H1 (cell line): ENCODE measurements around the gene WBP11. TPM values are rescaled to one million over a fixed set of nuclear protein-coding genes. Genes with fewer than 3 reads are reported as not detected.

ENCODE experiments used
- CTCF ChIA-PET: fragments of 300-600 bp; sonication (Branson Sonifier 250); formaldehyde crosslinking; loops from one replicate; lab custom pipeline; 2021; ENCODE audit not compliant: partially characterized antibody; lab: Charles Lee
- POLR2A ChIA-PET: fragments of 300-600 bp; sonication (Branson Sonifier 250); formaldehyde crosslinking; loops from one replicate; lab custom pipeline; 2021; ENCODE audit warnings: inconsistent platforms; ENCODE audit not compliant: partially characterized antibody; lab: Charles Lee
- DNase-seq, 2 experiments: peaks; one replicate each; pipeline versions ENCODE4 v3.0.0 to v3.0.0-alpha.2; 2010 to 2022; ENCODE audit warnings: low spot score in 2 of 2, low read depth in 1 of 2, mixed read lengths in 1 of 2
- FAIRE-seq: peaks from 2 replicates; lab custom pipeline; 2011; peaks lifted over from hg19 to GRCh38; lab: Jason Lieb, UNC
- H2AFZ ChIP-seq: 2 replicates; pipeline ENCODE4 v1.8.1; 2012; ENCODE audit warnings: low read length, inconsistent platforms
- H2AK5ac ChIP-seq: 2 replicates; pipeline ENCODE4 v1.6.1; 2013; ENCODE audit warnings: low read depth, low read length
- H2BK120ac ChIP-seq: replicated peaks from 2 replicates; pipeline ENCODE3; 2013; ENCODE audit warnings: low read depth, low read length, inconsistent platforms
- H2BK12ac ChIP-seq: 2 replicates; pipeline ENCODE4 v1.6.1; 2013; ENCODE audit warnings: low read depth, low read length
- H2BK15ac ChIP-seq: 2 replicates; pipeline ENCODE4 v1.6.1; 2013; ENCODE audit warnings: low read length
- H2BK20ac ChIP-seq: 2 replicates; pipeline ENCODE4 v1.6.1; 2013; ENCODE audit warnings: low read length
- H2BK5ac ChIP-seq: 2 replicates; pipeline ENCODE4 v1.6.1; 2013; ENCODE audit warnings: low read depth, low read length
- H3K14ac ChIP-seq: 2 replicates; pipeline ENCODE4 v1.6.1; 2013; ENCODE audit warnings: inconsistent platforms; ENCODE audit not compliant: insufficient read length
- H3K18ac ChIP-seq: 2 replicates; pipeline ENCODE4 v1.6.1; 2013; ENCODE audit warnings: low read length; ENCODE audit errors: extremely low read depth
- H3K23ac ChIP-seq: 2 replicates; pipeline ENCODE4 v1.6.1; 2013; ENCODE audit warnings: inconsistent platforms; ENCODE audit not compliant: insufficient read length
- H3K23me2 ChIP-seq: 2 replicates; pipeline ENCODE4 v1.6.1; 2013; ENCODE audit warnings: low read depth, low read length
- H3K27ac ChIP-seq: 2 replicates; pipeline ENCODE4 v1.6.1; 2011; ENCODE audit warnings: low read depth, low read length, inconsistent platforms
- H3K27me3 ChIP-seq, 4 experiments: replicated peaks in 1 of 4; 1 replicate in 1 of 4; 2 replicates in 3 of 4; pipeline versions ENCODE4 v1.6.1 to v1.8.1; 2011 to 2013; ENCODE audit warnings: low read length in 3 of 4, mild to moderate bottlenecking in 3 of 4, inconsistent platforms in 2 of 4, mixed read lengths in 2 of 4, moderate library complexity in 1 of 4; ENCODE audit not compliant: control insufficient read depth in 3 of 4, insufficient read depth in 3 of 4; ENCODE audit errors: extremely low read depth in 1 of 4
- H3K36me3 ChIP-seq, 4 experiments: 2 replicates each; pipeline versions ENCODE4 v1.6.1 to v1.8.1; 2011 to 2013; ENCODE audit warnings: mild to moderate bottlenecking in 4 of 4, low read length in 3 of 4, moderate library complexity in 2 of 4, control low read depth in 1 of 4, inconsistent platforms in 1 of 4; ENCODE audit not compliant: insufficient read depth in 4 of 4, control insufficient read depth in 2 of 4
- H3K4ac ChIP-seq: replicated peaks from 2 replicates; pipeline ENCODE3; 2013; ENCODE audit warnings: low read length, low read depth, mixed read lengths, inconsistent platforms; ENCODE audit not compliant: insufficient read length
- H3K4me1 ChIP-seq, 4 experiments: replicated peaks in 1 of 4; 1 replicate in 1 of 4; 2 replicates in 3 of 4; pipeline versions ENCODE4 v1.6.1 to v1.8.1; 2011 to 2013; ENCODE audit warnings: low read length in 3 of 4, inconsistent platforms in 2 of 4, mixed read lengths in 1 of 4; ENCODE audit not compliant: insufficient read depth in 4 of 4, control insufficient read depth in 3 of 4
- H3K4me2 ChIP-seq, 2 experiments: 2 replicates each; pipeline versions ENCODE4 v1.6.1 to v1.8.1; 2011 to 2013; ENCODE audit warnings: low read depth in 2 of 2, low read length in 2 of 2, control low read depth in 1 of 2, inconsistent platforms in 1 of 2, mild to moderate bottlenecking in 1 of 2; ENCODE audit not compliant: insufficient read depth in 1 of 2
- H3K4me3 ChIP-seq, 4 experiments: fragments of 200-600, 300-600 bp in 1 of 4; sonication (generic), shearing (Covaris generic), sonication (Bioruptor Twin) in 1 of 4; 2 replicates each; pipeline versions ENCODE4 v1.5.1 to v1.8.1; 2011 to 2016; ENCODE audit warnings: low read length in 4 of 4, low read depth in 3 of 4, control low read depth in 2 of 4, inconsistent platforms in 2 of 4, mild to moderate bottlenecking in 2 of 4, mixed read lengths in 1 of 4, moderate library complexity in 1 of 4; ENCODE audit not compliant: insufficient read depth in 2 of 4; ENCODE audit errors: extremely low read depth in 1 of 4
- H3K56ac ChIP-seq: replicated peaks from 2 replicates; pipeline ENCODE3; 2013; ENCODE audit warnings: low read depth, mild to moderate bottlenecking, mixed read lengths, low read length, inconsistent platforms; ENCODE audit not compliant: insufficient read length
- H3K79me1 ChIP-seq: 2 replicates; pipeline ENCODE4 v1.6.1; 2013; ENCODE audit warnings: low read depth, low read length, control low read depth
- H3K79me2 ChIP-seq, 2 experiments: 2 replicates each; pipeline versions ENCODE4 v1.6.1 to v1.8.1; 2012 to 2013; ENCODE audit warnings: low read length in 2 of 2, mild to moderate bottlenecking in 2 of 2, inconsistent platforms in 1 of 2; ENCODE audit not compliant: insufficient read depth in 2 of 2, control insufficient read depth in 1 of 2
- H3K9ac ChIP-seq, 4 experiments: replicated peaks in 1 of 4; 1 replicate in 1 of 4; 2 replicates in 3 of 4; pipeline versions ENCODE4 v1.6.1 to v1.8.1; 2011 to 2013; ENCODE audit warnings: low read depth in 3 of 4, low read length in 3 of 4, control low read depth in 2 of 4, mild to moderate bottlenecking in 2 of 4, moderate library complexity in 2 of 4, inconsistent platforms in 1 of 4; ENCODE audit errors: extremely low read depth in 1 of 4
- H3K9me3 ChIP-seq, 2 experiments: 2 replicates each; pipeline versions ENCODE4 v1.6.1 to v1.8.1; 2012 to 2013; ENCODE audit warnings: mild to moderate bottlenecking in 2 of 2, moderate library complexity in 2 of 2, control low read depth in 1 of 2, inconsistent platforms in 1 of 2, low read depth in 1 of 2, low read length in 1 of 2, mixed read lengths in 1 of 2; ENCODE audit not compliant: insufficient read depth in 2 of 2
- H4K20me1 ChIP-seq, 2 experiments: replicated peaks in 1 of 2; 2 replicates each; pipeline versions ENCODE3 to v1.8.1; 2011 to 2013; ENCODE audit warnings: inconsistent platforms in 2 of 2, low read length in 2 of 2, mild to moderate bottlenecking in 1 of 2; ENCODE audit not compliant: insufficient read depth in 2 of 2, control insufficient read depth in 1 of 2
- H4K5ac ChIP-seq: 2 replicates; pipeline ENCODE4 v1.6.1; 2013; ENCODE audit warnings: low read length, low read depth, mixed read lengths, inconsistent platforms; ENCODE audit not compliant: insufficient read length
- H4K8ac ChIP-seq: 2 replicates; pipeline ENCODE4 v1.8.0; 2013; ENCODE audit warnings: mild to moderate bottlenecking, moderate library complexity, low read length, inconsistent platforms; ENCODE audit not compliant: insufficient read depth; ENCODE audit errors: extremely low read depth
- H4K91ac ChIP-seq: replicated peaks from 2 replicates; pipeline ENCODE3; 2013; ENCODE audit warnings: low read length, mixed read lengths, inconsistent platforms; ENCODE audit not compliant: insufficient read length
- HDAC2 ChIP-seq, 2 experiments: fragments of 300-600 bp in 1 of 2; sonication (generic) in 1 of 2; IDR thresholded peaks; 2 replicates each; pipeline ENCODE4 v1.6.1; 2011 to 2012; ENCODE audit warnings: low read depth in 2 of 2, low read length in 2 of 2, mild to moderate bottlenecking in 2 of 2, moderate library complexity in 2 of 2, borderline replicate concordance in 1 of 2, inconsistent platforms in 1 of 2
- KDM1A ChIP-seq: fragments of 200-600, 300-600 bp; sonication (generic); IDR thresholded peaks from 2 replicates; pipeline ENCODE4 v1.7.1; 2016; ENCODE audit warnings: mild to moderate bottlenecking, low read length, borderline replicate concordance
- YY1 ChIP-seq: IDR thresholded peaks from 2 replicates; pipeline ENCODE4 v1.6.1; 2011; ENCODE audit warnings: low read depth, mild to moderate bottlenecking, low read length
- WGBS, 2 experiments: shearing (Covaris generic) in 1 of 2; methylation state at CpG; one replicate each; pipeline versions ENCODE4 v1.1.6 to v1.1.7; 2013 to 2015; ENCODE audit warnings: low lambda C conversion rate in 2 of 2, mixed read lengths in 2 of 2, inconsistent platforms in 1 of 2, low coverage in 1 of 2, missing lambda C conversion rate in 1 of 2; ENCODE audit not compliant: insufficient replicate concordance in 2 of 2, insufficient coverage in 1 of 2, insufficient read length in 1 of 2; ENCODE audit errors: extremely low coverage in 1 of 2, missing lambda C conversion rate in 1 of 2; 5-methylcytosine and 5-hydroxymethylcytosine counted together
- polyA plus RNA-seq, 7 experiments: library from polyadenylated mRNA; depleted of rRNA in 3 of 7; stranded (reverse) in 5 of 7; unstranded in 2 of 7; fragments of >200 nt in 5 of 7; fragments of 200-250 nt in 2 of 7; gene quantifications; 1 replicate in 5 of 7; 2 replicates in 1 of 7; 4 replicates in 1 of 7; pipeline versions ENCODE4 v1.2.1 to v1.2.3, GENCODE V29; 2011 to 2013; ENCODE audit warnings: missing spikeins in 2 of 7, mixed read lengths in 2 of 7
- total RNA-seq: library from RNA; stranded (reverse); fragmentation: NEBNext Ultra II Directional; extraction: Animal tissue kit (Norgen Biotek cat#: 25700); gene quantifications from 2 replicates; pipeline ENCODE4 v1.2.1, GENCODE V29; 2021

Gene WBP11
- total and polyA plus RNA-seq, 2 of the 8 experiments (the other 6 are each of a cell fraction or from before 2014, with no cell fraction given), result 22.1 to 134 TPM

DNA sequence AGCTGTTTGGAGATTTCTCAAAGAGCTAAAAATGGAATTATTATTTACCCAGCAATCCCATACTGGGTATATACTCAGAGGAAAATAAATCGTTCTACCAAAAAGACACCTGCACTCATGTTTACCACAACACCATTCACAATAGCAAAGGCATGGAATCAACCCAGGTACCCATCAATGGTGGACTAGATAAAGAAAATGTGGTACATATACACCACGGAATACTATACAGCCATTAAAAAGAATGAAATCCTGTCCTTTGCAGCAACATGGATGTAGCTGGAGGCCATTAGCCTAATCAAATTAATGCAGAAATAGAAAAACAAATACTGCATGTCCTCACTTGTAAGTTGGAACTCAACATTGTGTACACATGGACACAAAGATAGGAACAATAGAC lies 37.9 kb downstream of the WBP11 start:
- Histone ChIP-seq H2BK15ac (no peak overlapping the region), H3K27me3 (no peaks in the 10 kb centered on the region), H3K9me3 (peaks cover 0 to 3% of the 10 kb centered on the region in 2 experiments; a peak in 1 of 4 replicates), H4K91ac (no peak overlapping the region), H3K79me1 (no peaks in the 10 kb centered on the region), H2BK20ac (no peak overlapping the region), H3K4me1 (no peaks in the 10 kb centered on the region; a peak in 2 of 7 replicates), H3K4ac (no peak overlapping the region), H3K18ac (no peak overlapping the region), H3K4me2 (no peak overlapping the region), H2BK12ac (no peak overlapping the region), H3K23me2 (no peaks in the 10 kb centered on the region), H3K36me3 (peaks cover 0 to 5% (median under 1%) of the 10 kb centered on the region in 4 experiments; a peak in 1 of 8 replicates), H2AFZ (no peak overlapping the region), H3K23ac (no peak overlapping the region), H3K9ac (no peak overlapping the region), H3K4me3 (no peak overlapping the region), H4K8ac (no peak overlapping the region), H3K27ac (no peak overlapping the region), H4K5ac (no peak overlapping the region), H4K20me1 (peaks cover 0 to 2% of the 10 kb centered on the region in 2 experiments), H2BK120ac (no peak overlapping the region), H3K14ac (no peak overlapping the region), H3K56ac (no peak overlapping the region), H3K79me2 (peaks cover 0 to 38% of the 10 kb centered on the region in 2 experiments; a peak in 2 of 4 replicates), H2AK5ac (no peak overlapping the region), H2BK5ac (no peak overlapping the region)
- CTCF ChIA-PET, result interaction anchor here (0.6 to 1.9 kb wide), 4 partner anchors 10 to 417 kb away, joined by 3 to 6 read pairs (median 4); no protein-coding TSS in a partner anchor
- TF ChIP-seq YY1, result no peak
- TF ChIP-seq HDAC2 (IDR thresholded peaks at IDR 0.05; ENCODE audit: borderline replicate concordance in 1 of 2, low read depth in 2 of 2, low read length in 2 of 2), result 0 out of 4 replicates have a peak, but pooled peaks of 1 of the 2 experiments have one; percentile 60
- TF ChIP-seq KDM1A, result 0 out of 2 replicates have a peak, but pooled peaks have one; percentile 22
- POLR2A ChIA-PET, result interaction anchor here (2.1 to 2.6 kb wide), 2 partner anchors 9 to 38 kb away, joined by 5 to 12 read pairs; partner anchors contain the start of genes C12orf60 and WBP11
- FAIRE-seq (no peak), DNase-seq (no peak)
- WGBS, 2 experiments, result 87% methylated on average over 2 of the region's 2 CpGs; no CpG with 5 or more reads in 1 of the 2 experiments
